Prostate gland (tissue), 2 donors: Measurements from ENCODE around the gene MXD4. TPM values are rescaled to one million over a fixed set of nuclear protein-coding genes. Genes with fewer than 3 reads are reported as not detected.

Source experiments
- DNase-seq: peaks from one replicate; pipeline ENCODE4 v3.0.0-alpha.2; 2019; ENCODE audit warnings: low spot score
- H3K27ac ChIP-seq, 2 donors: fragments of 200-600 bp; sonication (generic); 2 replicates each; pipeline ENCODE4 v1.5.1; 2017 to 2019
- H3K27me3 ChIP-seq: fragments of 200-600 bp; sonication (generic); replicated peaks from 2 replicates; pipeline ENCODE4 v1.5.1; 2019; ENCODE audit not compliant: insufficient read depth
- H3K36me3 ChIP-seq, 2 donors: fragments of 200-600 bp; sonication (generic); 1 replicate in 1 of 2; 2 replicates in 1 of 2; pipeline versions ENCODE4 v1.5.1 to v1.8.1; 2017 to 2019
- H3K4me1 ChIP-seq: fragments of 200-600 bp; sonication (generic); replicated peaks from 2 replicates; pipeline ENCODE4 v1.5.1; 2019
- H3K4me3 ChIP-seq, 2 donors: fragments of 200-600 bp; sonication (generic); 2 replicates each; pipeline ENCODE4 v1.5.1; 2017 to 2019
- H3K9me3 ChIP-seq: fragments of 200-600 bp; sonication (generic); 2 replicates; pipeline ENCODE4 v1.5.1; 2017
- POLR2A ChIP-seq: fragments of 450-650 bp; IDR thresholded peaks from one replicate; pipeline ENCODE4 v1.6.1; 2016; ENCODE audit warnings: antibody characterized with exemption, mild to moderate bottlenecking
- POLR2AphosphoS5 ChIP-seq: sonication (generic); formaldehyde crosslinking; IDR thresholded peaks from one replicate; pipeline ENCODE4 v1.6.1; 2017; ENCODE audit warnings: antibody characterized with exemption
- WGBS: methylation state at CpG from one replicate; pipeline ENCODE4 v1.1.5; 2018; 5-methylcytosine and 5-hydroxymethylcytosine counted together
- intact Hi-C: fragments of 100-400 bp; cut with DNase I; formaldehyde crosslinking; loops from one replicate; pipeline ENCODE4 v1.14.2; 2022
- total RNA-seq, 2 donors: library from RNA; depleted of rRNA; stranded (reverse); fragments of >200 nt; gene quantifications; one replicate each; pipeline ENCODE4 v1.1.0, GENCODE V29; 2016
- TF ChIP-seq, protein P1 (sequence below), 4 experiments: fragments of 200-600 bp in 2 of 4; fragments of 450-650 bp in 2 of 4; sonication (generic) in 2 of 4; IDR thresholded peaks; 1 replicate in 3 of 4; 2 replicates in 1 of 4; pipeline ENCODE4 v1.5.1; 2016 to 2019; ENCODE audit warnings: antibody characterized with exemption in 4 of 4, mild to moderate bottlenecking in 2 of 4, moderate library complexity in 2 of 4

MXD4 gene
- total RNA-seq, 2 donors from 2014 or later, result 63.4 to 81.1 TPM

DNA sequence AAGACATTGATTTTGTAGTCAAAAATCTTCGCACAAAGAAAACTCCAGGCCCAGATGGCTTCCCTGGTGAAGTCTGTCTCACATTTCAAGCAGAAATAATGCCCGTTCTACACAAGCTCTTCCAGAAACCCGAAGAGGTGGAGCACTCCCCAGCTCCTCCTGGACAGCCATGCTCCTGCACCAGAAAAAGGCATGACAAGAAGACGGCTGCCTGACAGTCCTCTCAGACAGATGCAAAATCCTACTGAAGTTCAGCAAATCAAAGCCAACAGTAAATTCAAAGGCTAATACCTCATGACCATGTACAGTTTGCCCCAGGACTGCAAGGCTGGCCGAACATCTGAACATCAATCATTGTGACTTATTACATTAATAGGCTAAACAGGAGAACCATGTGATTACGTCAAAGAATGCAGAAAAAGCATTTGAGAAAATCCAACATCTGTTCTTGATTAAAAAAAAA is 30.8 kb upstream of the MXD4 start:
- Histone ChIP-seq H3K4me3 (no peak overlapping the region), H3K27ac (no peak overlapping the region), H3K4me1 (no peaks in the 10 kb centered on the region), H3K9me3 (no peaks in the 10 kb centered on the region), H3K36me3 (no peaks in the 10 kb centered on the region), H3K27me3 (no peaks in the 10 kb centered on the region)
- no peak for DNase-seq
- TF ChIP-seq POLR2A (no peak), POLR2AphosphoS5 (no peak)
- TF ChIP-seq, protein P1, sequence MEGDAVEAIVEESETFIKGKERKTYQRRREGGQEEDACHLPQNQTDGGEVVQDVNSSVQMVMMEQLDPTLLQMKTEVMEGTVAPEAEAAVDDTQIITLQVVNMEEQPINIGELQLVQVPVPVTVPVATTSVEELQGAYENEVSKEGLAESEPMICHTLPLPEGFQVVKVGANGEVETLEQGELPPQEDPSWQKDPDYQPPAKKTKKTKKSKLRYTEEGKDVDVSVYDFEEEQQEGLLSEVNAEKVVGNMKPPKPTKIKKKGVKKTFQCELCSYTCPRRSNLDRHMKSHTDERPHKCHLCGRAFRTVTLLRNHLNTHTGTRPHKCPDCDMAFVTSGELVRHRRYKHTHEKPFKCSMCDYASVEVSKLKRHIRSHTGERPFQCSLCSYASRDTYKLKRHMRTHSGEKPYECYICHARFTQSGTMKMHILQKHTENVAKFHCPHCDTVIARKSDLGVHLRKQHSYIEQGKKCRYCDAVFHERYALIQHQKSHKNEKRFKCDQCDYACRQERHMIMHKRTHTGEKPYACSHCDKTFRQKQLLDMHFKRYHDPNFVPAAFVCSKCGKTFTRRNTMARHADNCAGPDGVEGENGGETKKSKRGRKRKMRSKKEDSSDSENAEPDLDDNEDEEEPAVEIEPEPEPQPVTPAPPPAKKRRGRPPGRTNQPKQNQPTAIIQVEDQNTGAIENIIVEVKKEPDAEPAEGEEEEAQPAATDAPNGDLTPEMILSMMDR (IDR thresholded peaks at IDR 0.05), result no peak
- intact Hi-C loops, result no loop called here
- 58% methylated on average over 6 of the region's 6 CpGs for WGBS

DNA sequence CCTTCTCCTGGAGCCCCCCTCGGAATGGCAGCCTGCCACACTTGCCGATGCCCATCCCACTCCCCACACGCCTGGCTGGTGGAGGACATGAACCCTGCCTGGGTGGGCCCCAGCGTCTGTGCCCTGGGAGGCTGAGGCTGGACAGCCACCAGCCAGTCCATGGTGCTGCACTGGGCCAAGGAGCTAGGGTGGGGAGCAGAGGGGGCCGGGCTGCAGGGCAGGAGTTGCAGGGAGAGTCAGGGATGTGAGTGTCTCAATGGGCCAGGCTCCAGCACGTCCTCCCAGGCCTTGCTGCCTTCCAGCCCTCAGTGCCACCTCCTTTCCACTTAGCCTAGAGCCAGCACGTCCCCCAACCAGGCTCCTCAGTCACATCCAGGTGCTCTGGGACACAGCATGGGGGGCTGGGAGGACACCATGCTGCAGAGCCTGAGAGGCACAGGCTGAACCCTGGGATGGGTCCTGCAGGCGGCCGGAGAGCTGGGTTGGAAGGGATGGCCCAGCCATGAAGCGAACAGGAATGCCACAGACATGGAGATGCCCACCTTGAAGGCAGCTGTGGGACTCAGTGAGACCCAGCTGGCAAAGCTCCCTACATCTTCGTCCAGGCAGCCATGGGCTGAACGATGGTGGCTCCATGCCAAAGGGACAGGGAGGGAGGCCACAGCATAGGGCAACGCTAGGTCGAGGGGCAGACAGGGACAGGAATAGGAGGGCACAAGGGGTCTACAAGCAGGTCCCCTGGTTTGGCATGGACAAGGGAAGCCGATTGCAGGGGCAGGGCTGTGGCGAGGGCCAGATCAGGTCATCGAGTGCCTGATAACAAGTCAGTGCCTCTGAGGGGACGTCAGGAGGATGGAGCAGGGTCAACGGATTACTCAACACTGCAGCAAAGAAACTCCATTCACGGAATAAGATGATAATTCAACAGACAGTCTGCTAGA is 30.1 kb upstream of the MXD4 start:
- no peak for DNase-seq
- 80% methylated on average over 17 of the region's 20 CpGs for WGBS
- intact Hi-C loops, result no loop called here
- Histone ChIP-seq H3K27ac (no peak overlapping the region), H3K4me3 (no peak overlapping the region), H3K9me3 (no peaks in the 10 kb centered on the region), H3K27me3 (no peaks in the 10 kb centered on the region), H3K36me3 (no peaks in the 10 kb centered on the region), H3K4me1 (no peaks in the 10 kb centered on the region)
- TF ChIP-seq POLR2AphosphoS5 (no peak), POLR2A (no peak)
- TF ChIP-seq, protein P1 (IDR thresholded peaks at IDR 0.05), result no peak

DNA sequence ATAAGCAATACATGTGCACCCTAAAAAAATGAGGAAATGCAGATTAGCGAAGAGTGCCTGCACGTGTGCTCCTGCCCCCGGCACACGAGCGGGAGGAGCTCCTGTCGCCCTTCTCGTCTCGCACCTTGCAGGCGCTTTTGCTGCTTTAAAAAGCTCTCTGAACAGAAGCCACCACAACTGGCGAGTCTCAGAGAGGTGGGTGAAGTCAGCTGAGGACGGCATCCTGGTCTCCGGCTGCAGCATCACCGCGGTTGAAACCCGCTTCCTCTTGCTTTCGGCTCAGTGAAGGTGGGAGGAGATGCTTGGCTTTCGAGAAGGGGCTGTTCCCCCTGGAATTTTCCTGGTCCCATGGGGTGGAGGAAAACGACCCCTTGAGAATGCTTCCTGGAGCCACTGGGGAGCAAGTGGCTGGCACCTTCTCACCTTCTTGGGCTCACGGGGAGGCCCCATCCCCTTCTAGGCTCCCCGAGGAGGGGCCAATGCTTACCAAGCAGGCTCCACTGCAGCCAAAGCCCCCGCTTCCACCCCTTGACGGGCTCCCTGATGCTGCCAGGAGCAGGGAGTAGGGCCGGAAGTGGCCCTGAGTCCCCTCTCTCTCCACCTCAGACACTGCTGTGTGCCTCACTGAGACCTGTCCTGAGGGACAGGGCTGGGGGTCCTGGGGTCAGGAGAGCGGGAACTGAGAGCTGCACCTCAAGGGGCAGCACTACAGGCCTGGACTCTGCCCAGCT is 29.2 kb upstream of the MXD4 start:
- intact Hi-C loops, result no loop called here
- no peak overlapping the region for H3K27ac ChIP-seq

DNA sequence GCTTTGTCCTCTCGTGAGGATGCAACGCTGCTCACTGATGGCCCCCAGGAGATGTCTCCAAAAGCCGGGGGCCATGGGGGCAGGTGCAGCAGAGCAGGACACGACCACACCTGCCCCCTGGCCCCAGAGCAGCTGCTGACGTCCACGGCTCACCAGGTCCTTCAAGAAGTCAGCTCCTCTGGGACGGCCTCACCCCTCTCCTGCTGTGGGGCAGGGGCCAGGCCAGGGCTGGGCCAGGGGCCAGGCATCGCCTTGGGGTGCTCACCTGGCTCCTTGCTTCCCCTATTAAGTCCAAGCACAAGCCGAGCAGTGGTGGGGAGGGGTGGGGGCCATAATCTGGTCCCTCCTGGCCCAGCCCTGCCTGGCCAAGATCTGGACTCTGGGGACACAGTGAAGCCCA is 28.6 kb upstream of the MXD4 start:
- Histone ChIP-seq H3K27ac (no peak overlapping the region), H3K4me1 (no peaks in the 10 kb centered on the region), H3K27me3 (no peaks in the 10 kb centered on the region), H3K9me3 (no peaks in the 10 kb centered on the region), H3K36me3 (no peaks in the 10 kb centered on the region), H3K4me3 (no peak overlapping the region)
- TF ChIP-seq, protein P1 (IDR thresholded peaks at IDR 0.05), result no peak
- TF ChIP-seq POLR2AphosphoS5 (no peak), POLR2A (no peak)
- no peak for DNase-seq
- intact Hi-C loops, result no loop called here
- 86% methylated on average over 9 of the region's 9 CpGs for WGBS

More for the DNA sequence above, 29.2 kb upstream of the MXD4 start:
- Histone ChIP-seq H3K27me3 (no peaks in the 10 kb centered on the region), H3K4me1 (no peaks in the 10 kb centered on the region), H3K9me3 (no peaks in the 10 kb centered on the region), H3K36me3 (no peaks in the 10 kb centered on the region), H3K4me3 (no peak overlapping the region)
- TF ChIP-seq POLR2A, result no peak
- no peak for DNase-seq
- 84% methylated on average over 23 of the region's 24 CpGs for whole genome bisulfite sequencing

DNA sequence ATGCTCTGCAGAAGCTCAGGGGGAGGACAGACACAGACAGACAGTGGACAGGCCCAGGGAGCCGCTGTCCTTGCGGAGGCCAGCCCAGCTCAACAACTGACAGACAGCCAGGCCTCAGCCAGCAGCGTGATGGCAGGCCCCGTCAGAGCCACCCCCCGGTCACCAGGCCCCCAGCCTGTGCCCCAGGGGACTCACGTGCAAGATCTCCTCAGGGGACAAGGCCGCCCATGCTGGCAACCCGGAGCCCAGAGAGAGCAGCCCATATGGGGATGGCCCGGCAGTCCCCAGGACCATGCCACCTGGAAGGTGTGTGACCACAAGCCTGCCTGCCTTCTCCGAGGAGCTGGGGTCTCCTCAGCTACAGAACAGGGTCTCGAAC is 28.0 kb upstream of the MXD4 start:
- no peaks in the 10 kb centered on the region for H3K9me3 ChIP-seq
- intact Hi-C loops, result no loop called here
- TF ChIP-seq POLR2A (no peak), POLR2AphosphoS5 (no peak)
- TF ChIP-seq, protein P1 (IDR thresholded peaks at IDR 0.05), result no peak
- H3K27me3 ChIP-seq, result no peaks in the 10 kb centered on the region
- H3K4me3 ChIP-seq, result no peak overlapping the region
- no peaks in the 10 kb centered on the region for H3K4me1 ChIP-seq
- no peak overlapping the region for H3K27ac ChIP-seq
- DNase-seq, result no peak
- 97% methylated on average over 7 of the region's 11 CpGs for WGBS
- H3K36me3 ChIP-seq, result no peaks in the 10 kb centered on the region
